Mesendoderm (in vitro differentiated cells): ENCODE results near the gene LYL1.
"Not testable (repeated sequence)": the region's sequence is repeated elsewhere in the genome, so short reads cannot be mapped to it uniquely, and the experiment has no call there.

ENCODE experiments used
- DNase-seq: peaks from one replicate; pipeline ENCODE4 v3.0.0; 2013
- H2AK5ac ChIP-seq: 2 replicates; pipeline ENCODE4 v1.6.1; 2013; ENCODE audit warnings: low read length, inconsistent platforms
- H2BK120ac ChIP-seq: 2 replicates; pipeline ENCODE4 v1.6.1; 2013; ENCODE audit warnings: low read depth, mild to moderate bottlenecking, low read length, moderate library complexity, mixed read lengths
- H2BK15ac ChIP-seq: replicated peaks from 2 replicates; pipeline ENCODE4 v1.6.1; 2013; ENCODE audit warnings: low read depth, mild to moderate bottlenecking, moderate library complexity
- H2BK5ac ChIP-seq: 2 replicates; pipeline ENCODE4 v1.6.1; 2013; ENCODE audit warnings: low read length, inconsistent platforms
- H3K18ac ChIP-seq: 2 replicates; pipeline ENCODE4 v1.6.1; 2013; ENCODE audit warnings: mild to moderate bottlenecking, low read length, mixed read lengths
- H3K23ac ChIP-seq: one replicate; pipeline ENCODE4 v1.6.1; 2013; ENCODE audit warnings: low read length
- H3K27ac ChIP-seq: 2 replicates; pipeline ENCODE4 v1.5.1; 2013; ENCODE audit warnings: low read depth, mild to moderate bottlenecking, inconsistent platforms, low read length, moderate library complexity
- H3K27me3 ChIP-seq: 2 replicates; pipeline ENCODE4 v1.6.1; 2013; ENCODE audit warnings: low read length, control low read depth, mild to moderate bottlenecking, inconsistent platforms; ENCODE audit not compliant: insufficient read depth, poor library complexity
- H3K36me3 ChIP-seq: 2 replicates; pipeline ENCODE4 v1.6.1; 2013; ENCODE audit warnings: low read length, inconsistent platforms; ENCODE audit not compliant: control insufficient read depth, insufficient read depth
- H3K4ac ChIP-seq: one replicate; pipeline ENCODE4 v1.6.1; 2013; ENCODE audit warnings: low read depth, mild to moderate bottlenecking, low read length, moderate library complexity
- H3K4me1 ChIP-seq: 2 replicates; pipeline ENCODE4 v1.6.1; 2013; ENCODE audit warnings: low read depth, low read length, inconsistent platforms; ENCODE audit not compliant: control insufficient read depth
- H3K4me2 ChIP-seq: 2 replicates; pipeline ENCODE4 v1.6.1; 2013; ENCODE audit warnings: low read length
- H3K4me3 ChIP-seq: 2 replicates; pipeline ENCODE4 v1.5.1; 2013; ENCODE audit warnings: mild to moderate bottlenecking, low read length
- H3K56ac ChIP-seq: one replicate; pipeline ENCODE4 v1.6.1; 2013; ENCODE audit warnings: low read length
- H3K79me1 ChIP-seq: 2 replicates; pipeline ENCODE4 v1.6.1; 2013; ENCODE audit warnings: low read length, inconsistent platforms
- H3K79me2 ChIP-seq: 2 replicates; pipeline ENCODE4 v1.6.1; 2013; ENCODE audit warnings: mild to moderate bottlenecking, low read length; ENCODE audit not compliant: control insufficient read depth, insufficient read depth
- H3K9ac ChIP-seq: 2 replicates; pipeline ENCODE4 v1.6.1; 2013; ENCODE audit warnings: low read length, inconsistent platforms
- H4K5ac ChIP-seq: one replicate; pipeline ENCODE4 v1.6.1; 2013; ENCODE audit warnings: low read length
- H4K8ac ChIP-seq: one replicate; pipeline ENCODE4 v1.6.1; 2013; ENCODE audit warnings: low read depth, mild to moderate bottlenecking, control low read depth, low read length, moderate library complexity
- WGBS: extraction: QIAGEN DNeasy Blood & Tissue Kit; methylation state at CpG from one replicate; pipeline ENCODE4 v1.1.7; 2013; ENCODE audit warnings: low lambda C conversion rate, missing lambda C conversion rate; ENCODE audit not compliant: insufficient coverage; ENCODE audit errors: extremely low coverage; 5-methylcytosine and 5-hydroxymethylcytosine counted together

LYL1 gene

DNA sequence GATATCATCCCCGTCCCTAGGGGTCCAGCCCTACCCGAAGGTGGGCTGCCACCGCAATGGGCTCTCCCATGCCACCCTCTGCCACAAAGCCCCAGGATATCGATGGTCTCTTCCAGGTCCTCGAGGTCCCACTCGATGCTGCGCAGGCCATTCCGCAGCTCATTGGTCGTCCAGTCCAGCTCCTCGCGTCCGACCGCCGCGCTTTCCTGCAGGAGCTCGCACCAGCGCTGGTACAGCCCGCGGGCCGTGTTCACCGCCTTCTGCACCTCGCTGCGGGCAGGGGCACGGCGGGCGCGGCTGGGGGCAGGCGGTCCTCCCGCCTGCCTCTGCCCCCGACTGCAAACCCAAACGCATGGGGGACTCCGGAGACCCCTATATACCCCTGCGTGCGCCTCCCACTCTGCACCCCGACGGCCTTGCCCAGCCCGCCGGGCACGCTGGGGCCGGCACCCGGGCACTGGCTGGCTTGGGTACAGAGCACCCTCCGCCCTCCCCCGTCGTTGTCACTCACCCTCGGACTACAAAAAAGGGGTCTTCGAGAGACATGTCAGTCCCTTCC is 47.0 kb upstream of the LYL1 start:
- peaks cover 27% of the 10 kb centered on the region for H3K79me2 ChIP-seq
- no peak overlapping the region for H3K27ac ChIP-seq
- no peak overlapping the region for H3K4ac ChIP-seq
- no peak overlapping the region for H2AK5ac ChIP-seq
- no peak overlapping the region for H2BK5ac ChIP-seq
- H3K23ac ChIP-seq: peak overlapping the region; percentile 89
- H3K4me3 ChIP-seq: peak overlapping the region; percentile 80
- no peak overlapping the region for H2BK15ac ChIP-seq
- no peaks in the 10 kb centered on the region for H3K4me1 ChIP-seq
- H3K27me3 ChIP-seq: no peaks in the 10 kb centered on the region
- peak overlapping the region; percentile 96 for H3K4me2 ChIP-seq
- WGBS: no CpG with 5 or more reads among the region's 46 CpGs
- H3K18ac ChIP-seq: peak overlapping the region; percentile 13
- peak overlapping the region; percentile 90 for H3K9ac ChIP-seq
- H3K79me1 ChIP-seq: peaks cover 2% of the 10 kb centered on the region
- no peak overlapping the region for H2BK120ac ChIP-seq
- DNase-seq: no peak
- peak overlapping the region; percentile 96 for H3K56ac ChIP-seq
- H4K5ac ChIP-seq: no peak overlapping the region
- H3K36me3 ChIP-seq: no peaks in the 10 kb centered on the region
- H4K8ac ChIP-seq: no peak overlapping the region

DNA sequence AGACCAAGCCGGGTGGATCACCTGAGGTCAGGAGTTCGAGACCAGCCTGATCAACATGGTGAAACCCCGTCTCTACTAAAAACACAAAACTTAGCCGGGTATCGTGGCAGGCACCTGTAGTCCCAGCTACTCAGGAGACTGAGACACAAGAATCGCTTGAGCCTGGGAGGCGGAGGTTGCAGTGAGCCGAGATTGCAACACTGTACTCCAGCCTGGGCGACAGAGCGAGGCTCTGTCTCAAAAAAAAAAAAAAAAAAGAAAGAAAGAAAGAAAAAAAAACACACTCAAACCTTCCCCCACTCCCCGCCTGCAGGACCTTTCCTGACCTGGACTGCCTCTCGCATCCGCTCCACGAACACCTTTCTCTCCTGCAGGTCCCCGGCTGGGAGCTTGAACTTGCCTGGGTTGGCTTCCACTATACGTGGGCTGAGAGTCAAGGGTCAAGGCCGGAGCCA is 46.5 kb upstream of the LYL1 start:
- Histone ChIP-seq H3K9ac (peak overlapping the region; percentile 90), H3K56ac (peak overlapping the region; percentile 96), H3K4me2 (peak overlapping the region; percentile 96), H3K23ac (peak overlapping the region; percentile 89), H3K4me3 (peak overlapping the region; percentile 80), H3K79me2 (peaks cover 22% of the 10 kb centered on the region)
- H2BK120ac ChIP-seq, H3K27me3 ChIP-seq, H3K36me3 ChIP-seq, H3K79me1 ChIP-seq, DNase-seq, H2BK15ac ChIP-seq, H3K18ac ChIP-seq, H3K4me1 ChIP-seq, H4K5ac ChIP-seq, H3K27ac ChIP-seq, H4K8ac ChIP-seq, H2AK5ac ChIP-seq, H2BK5ac ChIP-seq, H3K4ac ChIP-seq: not testable (repeated sequence)
- WGBS: no CpG with 5 or more reads among the region's 17 CpGs

GRCh38 chr19:13146763-13147563 is 44.3 kb upstream of the LYL1 start:
- Histone ChIP-seq H3K27me3 (no peaks in the 10 kb centered on the region), H3K56ac (no peak overlapping the region), H3K9ac (no peak overlapping the region), H3K79me1 (peaks cover 2% of the 10 kb centered on the region), H2BK120ac (no peak overlapping the region), H2AK5ac (no peak overlapping the region), H3K4me2 (no peak overlapping the region), H3K27ac (no peak overlapping the region), H3K23ac (no peak overlapping the region), H3K79me2 (peaks cover 9% of the 10 kb centered on the region), H3K18ac (no peak overlapping the region), H2BK5ac (no peak overlapping the region), H3K36me3 (no peaks in the 10 kb centered on the region), H2BK15ac (no peak overlapping the region), H3K4me3 (no peak overlapping the region), H4K8ac (no peak overlapping the region), H4K5ac (no peak overlapping the region), H3K4ac (no peak overlapping the region), H3K4me1 (no peaks in the 10 kb centered on the region)
- DNase-seq: no peak
- WGBS: no CpG with 5 or more reads among the region's 16 CpGs

GRCh38 chr19:13139633-13140311 is 37.1 kb upstream of the LYL1 start:
- H3K36me3 ChIP-seq: peaks cover 24% of the 10 kb centered on the region
- H2BK5ac ChIP-seq: no peak overlapping the region
- whole genome bisulfite sequencing: no CpG with 5 or more reads among the region's 11 CpGs

GRCh38 chr19:13138916-13139198 is 36.2 kb upstream of the LYL1 start:
- Histone ChIP-seq H3K79me2 (peaks cover 9% of the 10 kb centered on the region), H3K18ac (no peak overlapping the region), H3K4me3 (no peak overlapping the region), H3K23ac (no peak overlapping the region), H2BK5ac (no peak overlapping the region), H4K8ac (no peak overlapping the region), H3K27ac (no peak overlapping the region), H3K4me1 (no peaks in the 10 kb centered on the region), H4K5ac (no peak overlapping the region), H3K79me1 (peaks cover 3% of the 10 kb centered on the region), H3K4me2 (no peak overlapping the region), H2BK120ac (no peak overlapping the region), H3K9ac (no peak overlapping the region), H3K56ac (no peak overlapping the region), H3K36me3 (peaks cover 24% of the 10 kb centered on the region), H3K4ac (no peak overlapping the region), H2AK5ac (no peak overlapping the region), H3K27me3 (no peaks in the 10 kb centered on the region), H2BK15ac (no peak overlapping the region)
- no peak for DNase-seq
- WGBS: no CpG with 5 or more reads among the region's 10 CpGs

More at GRCh38 chr19:13139633-13140311, 37.1 kb upstream of the LYL1 start:
- Histone ChIP-seq H3K18ac (no peak overlapping the region), H3K9ac (no peak overlapping the region), H3K23ac (no peak overlapping the region), H3K27ac (no peak overlapping the region), H3K27me3 (no peaks in the 10 kb centered on the region), H4K5ac (no peak overlapping the region), H3K4me1 (no peaks in the 10 kb centered on the region), H3K4ac (no peak overlapping the region), H2BK15ac (no peak overlapping the region), H4K8ac (no peak overlapping the region), H3K4me2 (no peak overlapping the region), H3K79me1 (peaks cover 3% of the 10 kb centered on the region), H3K4me3 (no peak overlapping the region), H3K79me2 (peaks cover under 1% of the 10 kb centered on the region), H3K56ac (no peak overlapping the region), H2BK120ac (no peak overlapping the region), H2AK5ac (no peak overlapping the region)
- DNase-seq: no peak
